Raji (cell line): ENCODE results near the gene KCNJ9.

ENCODE experiments used
- POLR2A ChIP-seq: IDR thresholded peaks from 2 replicates; pipeline ENCODE4 v1.6.1; 2011; ENCODE audit warnings: low read depth, low read length, control low read depth; ENCODE audit not compliant: insufficient read depth

The KCNJ9 gene

DNA sequence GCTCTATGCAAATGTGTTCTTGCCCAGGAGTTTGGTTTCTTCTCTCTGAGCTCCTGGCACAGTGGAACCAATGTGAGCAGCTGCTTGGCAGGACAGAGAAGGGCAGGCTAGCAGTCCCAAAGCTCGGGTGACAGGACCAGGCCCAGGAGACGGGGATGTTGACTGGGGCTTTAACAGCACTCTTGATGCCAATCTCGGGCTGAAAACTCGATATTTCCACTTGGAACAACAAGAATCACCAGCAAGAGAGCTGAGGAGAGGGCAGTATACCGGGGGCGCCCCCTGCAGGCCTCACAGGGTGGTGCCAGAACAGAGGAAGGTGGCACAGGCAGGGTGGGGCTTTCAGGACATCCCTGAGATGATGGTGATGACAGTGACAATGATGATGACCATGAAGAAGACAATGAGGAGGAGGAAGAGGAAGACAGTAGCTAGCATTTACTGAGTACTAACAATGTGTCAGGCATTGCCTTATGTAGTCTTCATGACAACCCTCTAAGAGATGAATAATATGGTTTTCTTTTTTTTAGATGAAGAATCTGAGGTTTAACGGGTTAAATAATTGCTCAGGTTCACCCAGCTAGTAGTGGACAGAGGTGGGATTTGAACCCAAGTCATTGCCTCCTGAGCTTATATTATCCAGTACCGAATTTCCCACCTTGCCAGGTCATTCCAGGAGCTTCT lies 2.7 kb upstream of the KCNJ9 start:
- no peak for TF ChIP-seq POLR2A

DNA sequence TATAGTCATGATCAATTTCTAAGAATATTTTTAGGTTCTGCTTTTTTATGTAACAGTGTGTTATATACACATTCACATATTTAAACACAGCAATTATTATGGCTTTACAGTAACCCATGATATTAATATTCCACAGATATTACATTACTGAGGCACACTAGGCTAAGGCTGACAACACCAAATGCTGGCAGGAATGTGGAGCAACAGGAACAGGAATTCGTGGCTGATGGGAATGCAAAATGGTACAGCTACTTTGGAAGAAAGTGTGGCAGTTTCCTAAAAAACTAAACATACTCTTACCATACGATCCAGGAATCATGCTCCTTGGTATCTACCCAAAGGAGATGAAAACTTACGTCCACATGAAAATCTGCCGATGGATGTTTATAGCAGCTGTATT lies 1.9 kb upstream of the KCNJ9 start:
- no peak for TF ChIP-seq POLR2A

DNA sequence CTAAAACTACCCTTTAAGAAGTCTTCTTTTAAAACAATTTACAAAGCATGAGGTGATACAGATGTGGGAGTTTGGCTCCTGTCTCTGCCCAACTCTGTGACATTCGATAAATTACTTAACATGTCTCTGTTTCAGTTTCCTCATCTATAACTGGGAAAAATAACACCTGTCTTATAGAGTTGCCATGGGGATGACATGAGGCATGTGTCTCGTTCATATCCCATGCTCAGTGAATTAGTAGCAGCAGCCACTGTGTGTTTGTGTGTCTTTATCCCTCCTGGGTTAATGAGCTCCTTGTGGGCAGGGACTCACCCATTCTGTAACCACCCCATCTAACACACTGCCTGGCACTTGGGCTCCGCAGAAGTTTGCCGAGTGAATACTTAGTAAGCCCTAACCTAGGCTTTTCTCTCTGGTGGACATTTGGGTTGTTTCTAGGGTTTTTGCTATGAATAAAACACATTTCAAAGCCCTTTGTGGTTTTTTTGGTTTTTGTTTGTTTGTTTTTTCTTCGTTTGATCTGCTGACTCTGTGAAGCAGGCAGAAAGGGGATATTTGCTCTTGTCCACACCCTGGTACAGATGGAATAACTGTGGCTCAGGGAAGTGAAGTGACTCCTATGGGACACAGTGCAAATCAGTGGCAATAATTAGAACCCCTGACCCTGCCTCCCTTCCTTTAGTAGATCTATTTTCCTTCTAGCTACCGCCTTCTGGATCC lies 797 bp upstream of the KCNJ9 start:
- TF ChIP-seq POLR2A, result no peak

DNA sequence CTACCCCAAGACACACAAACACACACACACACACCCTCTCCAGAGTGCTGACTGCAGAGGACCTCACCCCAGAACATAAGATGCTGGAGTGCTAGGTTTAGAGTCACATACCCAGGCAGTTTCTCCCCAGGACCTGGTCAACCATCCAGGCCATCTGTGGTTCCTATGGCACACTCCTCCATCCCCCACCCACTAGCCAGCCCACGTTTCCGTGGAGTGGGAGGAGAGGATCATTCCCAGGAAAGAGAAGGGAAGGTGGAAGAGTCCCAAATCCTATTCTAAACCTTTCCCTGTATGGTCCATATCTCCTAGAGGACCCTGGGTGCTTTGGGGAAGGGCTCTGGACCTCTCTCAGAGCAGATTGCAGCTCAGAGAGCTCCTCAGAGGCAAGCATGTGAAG lies 1.1 kb downstream of the KCNJ9 start:
- no peak for TF ChIP-seq POLR2A

DNA sequence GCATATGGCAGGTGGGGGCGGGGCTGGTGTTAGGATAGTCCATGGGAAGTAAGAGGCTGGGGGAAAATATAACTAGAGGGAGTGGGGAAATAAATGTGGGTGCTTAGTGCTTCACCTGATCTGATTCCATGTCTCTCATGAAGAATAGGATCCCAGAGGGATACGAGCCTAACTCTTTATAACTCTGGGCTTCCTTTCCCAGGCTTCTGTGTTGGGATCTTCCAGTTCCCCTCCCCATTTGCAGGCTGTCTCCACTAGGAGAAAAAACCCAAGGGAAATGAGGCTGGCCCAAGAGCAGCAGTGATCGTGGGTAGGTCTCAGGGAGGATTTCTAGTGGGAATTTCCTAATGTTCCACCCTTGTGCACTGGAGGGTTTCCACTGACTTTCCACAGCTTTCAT lies 1.6 kb downstream of the KCNJ9 start:
- no peak for TF ChIP-seq POLR2A

DNA sequence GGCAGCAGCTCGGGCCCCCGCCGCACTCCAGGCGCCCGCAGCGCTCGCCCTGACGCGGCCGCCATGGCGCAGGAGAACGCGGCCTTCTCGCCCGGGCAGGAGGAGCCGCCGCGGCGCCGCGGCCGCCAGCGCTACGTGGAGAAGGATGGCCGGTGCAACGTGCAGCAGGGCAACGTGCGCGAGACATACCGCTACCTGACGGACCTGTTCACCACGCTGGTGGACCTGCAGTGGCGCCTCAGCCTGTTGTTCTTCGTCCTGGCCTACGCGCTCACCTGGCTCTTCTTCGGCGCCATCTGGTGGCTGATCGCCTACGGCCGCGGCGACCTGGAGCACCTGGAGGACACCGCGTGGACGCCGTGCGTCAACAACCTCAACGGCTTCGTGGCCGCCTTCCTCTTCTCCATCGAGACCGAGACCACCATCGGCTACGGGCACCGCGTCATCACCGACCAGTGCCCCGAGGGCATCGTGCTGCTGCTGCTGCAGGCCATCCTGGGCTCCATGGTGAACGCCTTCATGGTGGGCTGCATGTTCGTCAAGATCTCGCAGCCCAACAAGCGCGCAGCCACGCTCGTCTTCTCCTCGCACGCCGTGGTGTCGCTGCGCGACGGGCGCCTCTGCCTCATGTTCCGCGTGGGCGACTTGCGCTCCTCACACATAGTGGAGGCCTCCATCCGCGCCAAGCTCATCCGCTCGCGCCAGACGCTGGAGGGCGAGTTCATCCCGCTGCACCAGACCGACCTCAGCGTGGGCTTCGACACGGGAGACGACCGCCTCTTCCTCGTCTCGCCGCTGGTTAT lies 2.8 kb downstream of the KCNJ9 start:
- TF ChIP-seq POLR2A, result no peak

DNA sequence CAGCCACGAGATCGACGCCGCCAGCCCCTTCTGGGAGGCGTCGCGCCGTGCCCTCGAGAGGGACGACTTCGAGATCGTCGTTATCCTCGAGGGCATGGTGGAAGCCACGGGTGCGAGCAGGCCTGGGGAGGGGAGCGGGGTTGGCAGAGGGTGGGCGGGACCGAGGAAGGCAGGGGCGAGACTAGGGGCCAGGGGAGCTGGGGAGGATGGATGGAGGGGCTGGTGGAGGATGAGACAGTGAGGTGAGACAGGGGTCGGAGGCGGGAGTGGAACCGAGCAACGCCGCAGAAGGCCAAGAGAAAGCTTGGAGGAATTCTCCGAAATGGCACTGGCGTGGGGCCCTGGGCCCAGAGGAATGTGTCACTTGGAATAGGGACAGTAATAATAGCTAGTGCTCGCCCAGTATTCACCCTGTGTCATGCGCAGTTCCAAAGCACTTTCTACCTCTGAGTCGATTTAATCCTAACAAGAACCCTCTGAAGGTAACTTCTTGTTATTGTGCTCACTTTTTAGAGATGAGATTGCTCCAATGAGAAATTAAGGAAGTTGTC lies 3.5 kb downstream of the KCNJ9 start:
- TF ChIP-seq POLR2A, result no peak

DNA sequence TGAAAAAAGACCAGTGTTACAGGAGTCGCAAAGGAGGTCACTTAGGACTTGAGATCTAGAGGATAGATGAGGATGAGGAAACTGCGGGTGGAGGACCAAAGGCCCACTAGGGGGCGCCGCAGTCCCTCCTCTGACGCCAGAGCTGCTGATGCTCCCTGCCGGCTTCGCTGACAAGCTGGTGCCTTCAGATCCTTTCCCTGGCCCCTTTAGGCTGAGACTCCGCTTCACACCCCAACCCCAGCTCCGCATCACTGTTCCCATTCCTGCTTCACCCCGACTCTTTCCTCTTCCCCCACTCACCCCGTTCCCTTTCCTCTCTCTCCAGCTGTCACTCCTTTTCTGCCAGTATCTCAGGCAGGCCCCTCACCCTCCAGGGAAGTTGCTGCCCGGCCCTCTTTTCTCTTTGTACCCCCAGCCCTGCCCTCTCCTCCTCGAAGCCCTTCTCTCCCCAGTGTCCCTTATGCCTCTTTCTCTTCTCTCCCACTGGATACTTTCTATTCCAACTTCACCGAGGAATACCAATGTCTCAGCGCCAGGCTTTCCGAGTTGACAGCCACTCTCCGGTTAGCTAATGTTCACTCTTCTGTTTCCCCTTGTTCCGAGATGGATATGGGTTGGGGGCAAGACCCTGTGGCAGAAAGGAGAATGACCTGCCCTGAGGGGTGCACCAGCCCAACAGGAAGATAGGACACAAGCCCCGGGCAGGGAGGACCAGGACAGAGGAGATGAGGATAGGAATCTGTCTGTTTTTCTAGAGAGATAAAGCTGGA lies 4.5 kb downstream of the KCNJ9 start:
- no peak for TF ChIP-seq POLR2A

DNA sequence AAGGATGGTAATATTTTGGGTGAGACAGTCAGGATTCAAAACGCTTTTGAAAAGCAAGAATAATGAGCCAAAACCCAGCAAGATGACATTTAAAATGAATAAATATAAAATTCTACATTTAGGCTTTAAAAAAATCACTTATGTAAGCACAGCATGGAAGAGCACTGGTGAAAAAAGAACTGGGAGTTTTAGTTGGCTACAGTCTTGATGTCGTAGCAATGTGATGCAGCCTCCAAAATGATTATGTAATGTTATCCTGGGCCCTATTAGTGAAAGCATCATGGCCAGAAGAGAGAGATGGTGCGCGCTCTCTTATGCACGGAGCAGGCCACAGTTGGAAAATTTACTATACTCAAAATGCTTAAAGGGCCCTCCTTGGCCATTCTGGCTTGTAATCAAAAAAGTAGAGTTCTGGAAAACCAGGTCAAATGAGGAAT lies 5.1 kb downstream of the KCNJ9 start:
- TF ChIP-seq POLR2A, result no peak

DNA sequence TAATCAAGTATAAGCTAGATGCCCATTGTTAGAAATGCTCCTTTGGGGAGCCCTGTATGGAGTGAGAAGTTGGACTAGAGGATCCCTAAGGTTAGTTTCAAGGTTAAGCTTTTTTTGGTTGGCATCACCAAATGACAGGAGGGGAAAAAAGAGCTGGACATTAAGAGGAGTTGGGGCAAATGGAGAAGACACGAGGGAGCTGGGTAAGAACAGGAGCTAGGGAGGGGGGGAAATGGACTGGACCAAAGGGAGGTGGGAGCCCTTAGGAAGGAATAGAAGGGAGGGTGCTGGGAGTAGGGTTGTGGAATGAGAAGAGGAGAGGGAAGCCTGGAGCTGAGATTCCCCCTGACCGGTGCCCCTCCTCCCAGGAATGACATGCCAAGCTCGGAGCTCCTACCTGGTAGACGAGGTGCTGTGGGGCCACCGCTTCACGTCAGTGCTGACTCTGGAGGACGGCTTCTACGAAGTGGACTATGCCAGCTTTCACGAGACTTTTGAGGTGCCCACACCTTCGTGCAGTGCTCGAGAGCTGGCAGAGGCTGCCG lies 5.9 kb downstream of the KCNJ9 start:
- no peak for TF ChIP-seq POLR2A

DNA sequence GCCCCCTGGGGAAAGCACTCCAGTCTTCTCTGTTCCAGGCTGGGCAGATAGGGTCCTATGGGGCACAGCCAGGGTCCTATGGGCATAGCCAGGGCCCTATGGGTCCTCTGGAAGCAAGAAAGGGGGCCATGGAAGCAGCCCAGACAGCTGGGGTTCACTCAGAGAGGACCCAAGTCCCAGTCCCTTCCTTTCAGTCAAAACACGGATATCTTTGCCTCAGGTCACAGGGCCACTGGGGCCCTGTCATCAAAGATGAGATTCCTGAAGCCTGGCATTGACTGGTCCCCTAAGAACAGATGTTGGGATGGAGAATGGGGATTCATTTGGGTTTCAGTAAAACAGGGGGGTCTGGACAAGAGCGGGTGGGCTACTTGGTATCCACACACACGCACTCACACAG lies 8.5 kb downstream of the KCNJ9 start:
- no peak for TF ChIP-seq POLR2A

DNA sequence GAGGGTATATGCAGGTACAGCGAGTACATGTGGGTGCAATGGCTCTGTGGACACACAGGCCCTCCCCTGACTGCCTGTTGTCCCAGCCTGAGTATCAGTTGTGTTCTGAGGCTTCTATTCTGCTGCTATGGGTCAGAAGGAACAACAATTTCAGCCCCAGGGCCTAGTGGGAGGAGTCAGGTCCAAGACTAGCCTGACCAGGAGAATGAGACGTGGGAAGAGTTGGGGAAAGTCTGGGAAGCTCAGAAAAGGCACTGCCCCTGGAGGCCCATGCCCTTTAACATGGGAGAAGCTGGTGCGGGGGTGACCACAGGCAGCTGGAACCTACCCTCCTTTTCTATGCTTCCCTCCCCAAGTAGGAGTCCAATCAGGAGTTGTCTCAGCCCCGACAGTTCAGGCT lies 9.4 kb downstream of the KCNJ9 start:
- TF ChIP-seq POLR2A, result no peak

DNA sequence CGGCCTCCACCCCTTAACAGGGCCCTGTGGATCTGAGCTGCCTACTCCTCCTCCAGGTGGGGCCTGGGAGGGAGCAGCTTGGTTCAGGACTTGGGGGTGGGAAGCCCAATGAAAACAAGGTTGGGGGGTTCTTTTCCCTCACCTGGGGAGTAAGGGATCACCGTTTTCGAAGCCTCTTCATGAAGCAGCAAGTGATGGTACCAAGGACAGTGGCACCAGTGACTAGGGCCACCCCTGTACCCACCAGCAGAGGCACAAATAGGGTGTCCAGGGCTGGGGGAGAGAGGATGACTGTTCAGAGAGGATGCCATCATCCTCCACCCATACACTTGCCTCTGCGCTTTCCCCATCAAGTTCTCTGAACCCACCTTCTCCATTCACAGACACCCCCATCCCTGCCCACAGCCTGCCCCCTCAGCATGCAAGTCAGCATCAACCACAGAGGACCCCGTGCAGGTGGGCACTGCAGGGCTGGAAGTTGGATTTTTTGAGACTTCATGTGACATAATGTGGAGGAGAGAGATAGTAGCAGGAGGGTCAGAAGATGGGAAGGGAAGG lies 10.4 kb downstream of the KCNJ9 start:
- TF ChIP-seq POLR2A, result no peak

DNA sequence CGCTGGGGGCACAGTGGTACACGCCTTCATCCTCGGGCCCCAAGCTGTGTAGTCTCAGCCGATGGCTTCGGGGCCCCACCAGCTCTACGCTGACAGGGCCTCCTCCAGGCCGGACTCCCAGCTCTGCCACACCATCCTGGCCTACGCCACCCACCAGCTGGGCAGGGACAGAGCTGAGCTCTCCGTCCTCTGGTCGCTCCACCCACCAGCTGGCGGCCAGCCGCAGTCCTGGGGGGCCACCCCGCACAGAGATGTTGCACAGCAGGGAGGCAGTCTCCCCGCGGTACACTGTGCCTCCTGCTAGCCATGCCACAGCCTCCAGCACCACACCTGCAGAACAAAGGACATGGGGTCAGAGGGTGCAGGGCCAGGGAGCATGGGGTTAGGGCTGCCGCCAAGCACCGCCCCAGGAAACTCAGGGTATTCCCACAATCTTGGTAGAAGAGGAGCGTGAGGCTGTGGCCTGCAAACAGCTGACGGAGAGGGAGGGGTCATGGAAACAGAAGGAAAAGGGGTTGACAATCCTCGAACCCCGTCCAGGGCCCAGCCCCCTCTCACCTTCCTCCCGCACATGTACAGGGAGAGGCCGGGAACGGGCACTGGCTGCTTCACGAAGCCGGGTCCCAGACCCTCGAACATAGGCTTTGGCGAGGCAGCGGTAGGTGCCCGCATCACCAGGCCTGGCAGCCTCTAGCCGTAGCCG lies 11.2 kb downstream of the KCNJ9 start:
- no peak for TF ChIP-seq POLR2A
